ENCODE data around the gene ATP2B2.

DNA sequence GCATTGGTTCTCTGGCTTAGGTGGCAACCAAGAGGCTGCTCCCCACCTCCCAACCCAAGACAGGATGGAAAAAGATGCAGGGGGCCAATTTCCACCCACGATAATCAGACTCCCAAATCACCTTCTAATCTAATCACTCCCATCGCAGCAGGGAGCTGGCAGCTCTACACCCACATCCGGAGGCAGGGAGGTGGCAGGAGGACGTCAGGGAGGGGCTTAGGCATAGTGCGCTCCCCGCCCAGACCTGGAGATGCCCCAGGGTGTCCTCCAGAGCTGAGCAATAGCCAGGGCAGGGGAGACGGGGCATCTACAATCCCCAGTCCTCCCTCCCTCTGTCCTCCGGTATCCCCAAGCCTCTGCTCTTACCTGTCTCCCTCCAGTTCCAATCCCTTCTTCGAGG is 114.0 kb downstream of the ATP2B2 start:
- TF ChIP-seq, protein P1, sequence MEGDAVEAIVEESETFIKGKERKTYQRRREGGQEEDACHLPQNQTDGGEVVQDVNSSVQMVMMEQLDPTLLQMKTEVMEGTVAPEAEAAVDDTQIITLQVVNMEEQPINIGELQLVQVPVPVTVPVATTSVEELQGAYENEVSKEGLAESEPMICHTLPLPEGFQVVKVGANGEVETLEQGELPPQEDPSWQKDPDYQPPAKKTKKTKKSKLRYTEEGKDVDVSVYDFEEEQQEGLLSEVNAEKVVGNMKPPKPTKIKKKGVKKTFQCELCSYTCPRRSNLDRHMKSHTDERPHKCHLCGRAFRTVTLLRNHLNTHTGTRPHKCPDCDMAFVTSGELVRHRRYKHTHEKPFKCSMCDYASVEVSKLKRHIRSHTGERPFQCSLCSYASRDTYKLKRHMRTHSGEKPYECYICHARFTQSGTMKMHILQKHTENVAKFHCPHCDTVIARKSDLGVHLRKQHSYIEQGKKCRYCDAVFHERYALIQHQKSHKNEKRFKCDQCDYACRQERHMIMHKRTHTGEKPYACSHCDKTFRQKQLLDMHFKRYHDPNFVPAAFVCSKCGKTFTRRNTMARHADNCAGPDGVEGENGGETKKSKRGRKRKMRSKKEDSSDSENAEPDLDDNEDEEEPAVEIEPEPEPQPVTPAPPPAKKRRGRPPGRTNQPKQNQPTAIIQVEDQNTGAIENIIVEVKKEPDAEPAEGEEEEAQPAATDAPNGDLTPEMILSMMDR (IDR thresholded peaks at IDR 0.05; ENCODE audit: low read depth, low read length), result no peak
- no peak for TF ChIP-seq EZH2phosphoT487 (IDR thresholded peaks at IDR 0.05; ENCODE audit: low read depth)
